Upper lobe of left lung (tissue), 6 donors: ENCODE data around the gene TUBD1. TPM values are rescaled to one million over a fixed set of nuclear protein-coding genes. Genes with fewer than 3 reads are reported as not detected.
A peak's percentile ranks its signal among the peaks of the same experiment; 100 is the strongest.
"Not testable (repeated sequence)": the region's sequence is repeated elsewhere in the genome, so short reads cannot be mapped to it uniquely, and the experiment has no call there.

ENCODE experiments used
- ATAC-seq, 2 donors: fragments of 200-7000 bp; cut with Tn5 transposase; one replicate each; pipeline ENCODE4 v1.9.1; 2022; ENCODE audit warnings: mild to moderate bottlenecking in 2 of 2, moderate library complexity in 2 of 2; ENCODE audit not compliant: low FRiP score in 2 of 2
- DNase-seq, 2 donors: peaks; one replicate each; pipeline ENCODE4 v3.0.0-alpha.2; 2019 to 2020
- H3K27ac ChIP-seq, 4 donors: fragments of 200-600 bp; sonication (generic); one replicate each; pipeline ENCODE4 v1.5.1; 2016 to 2019
- H3K27me3 ChIP-seq, 4 donors: fragments of 200-600 bp; sonication (generic); one replicate each; pipeline ENCODE4 v1.5.1; 2017 to 2019
- H3K36me3 ChIP-seq, 4 donors: fragments of 200-600 bp; sonication (generic); one replicate each; pipeline ENCODE4 v1.5.1; 2016 to 2019
- H3K4me1 ChIP-seq, 4 donors: fragments of 200-600 bp; sonication (generic); one replicate each; pipeline ENCODE4 v1.5.1; 2018 to 2019
- H3K4me3 ChIP-seq, 4 donors: fragments of 200-600 bp; sonication (generic); one replicate each; pipeline ENCODE4 v1.5.1; 2017 to 2019; ENCODE audit warnings: mild to moderate bottlenecking in 2 of 4, moderate library complexity in 1 of 4
- H3K9me3 ChIP-seq, 4 donors: fragments of 200-600 bp; sonication (generic); one replicate each; pipeline ENCODE4 v1.5.1; 2018 to 2019
- CTCF ChIP-seq, 6 experiments: fragments of 450-650 bp in 4 of 6; fragments of 200-600 bp in 2 of 6; sonication (generic) in 2 of 6; IDR thresholded peaks; one replicate each; pipeline ENCODE4 v1.5.1; 2016 to 2019; ENCODE audit warnings: antibody characterized with exemption in 6 of 6
- EP300 ChIP-seq, 4 donors: sonication (generic); formaldehyde crosslinking; IDR thresholded peaks; one replicate each; pipeline ENCODE4 v1.5.1; 2017; ENCODE audit warnings: antibody characterized with exemption in 4 of 4, control low read depth in 2 of 4
- POLR2A ChIP-seq, 4 donors: fragments of 450-650 bp; IDR thresholded peaks; one replicate each; pipeline ENCODE4 v1.5.1; 2016 to 2017; ENCODE audit warnings: antibody characterized with exemption in 4 of 4, mild to moderate bottlenecking in 2 of 4
- POLR2AphosphoS5 ChIP-seq, 2 donors: sonication (generic); formaldehyde crosslinking; IDR thresholded peaks; one replicate each; pipeline ENCODE4 v1.5.1; 2017; ENCODE audit warnings: antibody characterized with exemption in 2 of 2
- WGBS, 2 donors: methylation state at CpG; one replicate each; pipeline ENCODE4 v1.1.5; 2017 to 2018; 5-methylcytosine and 5-hydroxymethylcytosine counted together
- total RNA-seq, 6 donors: library from RNA; depleted of rRNA in 4 of 6; stranded (reverse); fragments of >200 nt in 4 of 6; gene quantifications; one replicate each; pipeline versions ENCODE4 v1.1.0 to v1.2.1, GENCODE V29; 2016 to 2021
- donor health status: DM: no; HTN: no; CAD: no; lungs with moderate emphysema.
- donor health status: DM: no; HTN: yes; CAD: no; lungs with severe emphysema.

TUBD1 gene
- total RNA-seq, 6 donors from 2014 or later = 3.1 to 52.4 (median 7.6) TPM

- peak overlapping the region; percentile 65 to 80 (median 76) for H3K27ac ChIP-seq
- H3K4me3 ChIP-seq = no peak overlapping the region
- DNase-seq (no peak), ATAC-seq (peak in 1 of 2 donors; percentile 41)
- peaks cover 23 to 39% (median 36%) of the 10 kb centered on the region in 4 donors for H3K4me1 ChIP-seq
- TF ChIP-seq CTCF (IDR thresholded peaks at IDR 0.05) = no peak
- TF ChIP-seq POLR2A (IDR thresholded peaks at IDR 0.05) = no peak
- TF ChIP-seq POLR2AphosphoS5 (IDR thresholded peaks at IDR 0.05) = no peak
- TF ChIP-seq EP300 (IDR thresholded peaks at IDR 0.05) = no peak
- no peaks in the 10 kb centered on the region for H3K9me3 ChIP-seq
- 76 to 81% methylated on average over 3 of the region's 3 CpGs for WGBS, 2 donors
- H3K36me3 ChIP-seq = no peaks in the 10 kb centered on the region
- no peaks in the 10 kb centered on the region for H3K27me3 ChIP-seq
Measured at GRCh38 chr17:59830007-59830630, 62.6 kb downstream of the TUBD1 start.

GRCh38 chr17:59829217-59830006 is 63.3 kb downstream of the TUBD1 start:
- Histone ChIP-seq H3K4me3 (peak overlapping the region in 1 of 4 donors; percentile 28), H3K9me3 (no peaks in the 10 kb centered on the region), H3K4me1 (peaks cover 23 to 39% (median 36%) of the 10 kb centered on the region in 4 donors), H3K27me3 (no peaks in the 10 kb centered on the region), H3K27ac (peak overlapping the region; percentile 65 to 80 (median 76)), H3K36me3 (no peaks in the 10 kb centered on the region)
- 15 to 22% methylated on average over 4 of the region's 4 CpGs for WGBS, 2 donors
- DNase-seq (no peak), ATAC-seq (peak; percentile 86 to 94)
- TF ChIP-seq POLR2A (IDR thresholded peaks at IDR 0.05) = no peak
- peak in 1 of 2 donors; percentile 86 for TF ChIP-seq POLR2AphosphoS5 (IDR thresholded peaks at IDR 0.05)
- TF ChIP-seq CTCF (IDR thresholded peaks at IDR 0.05) = no peak
- peak in 3 of 4 donors; percentile 26 to 58 (median 53) for TF ChIP-seq EP300 (IDR thresholded peaks at IDR 0.05)

- 34 to 37% methylated on average over 6 to 7 of the region's 7 CpGs for WGBS, 2 donors
- H3K27me3 ChIP-seq, DNase-seq, H3K36me3 ChIP-seq, H3K9me3 ChIP-seq: not testable (repeated sequence)
- Histone ChIP-seq H3K4me3 (peak overlapping the region in 1 of 4 donors; percentile 28), H3K4me1 (peaks cover 23 to 39% (median 36%) of the 10 kb centered on the region in 4 donors), H3K27ac (peak overlapping the region; percentile 65 to 80 (median 76))
- ATAC-seq = peak in 1 of 2 donors; percentile 16
Measured at GRCh38 chr17:59828819-59829216, 63.9 kb downstream of the TUBD1 start.

GRCh38 chr17:59828478-59828760 is 64.3 kb downstream of the TUBD1 start:
- Histone ChIP-seq H3K4me1 (peaks cover 23 to 39% (median 36%) of the 10 kb centered on the region in 4 donors), H3K4me3 (no peak overlapping the region), H3K9me3 (no peaks in the 10 kb centered on the region), H3K36me3 (no peaks in the 10 kb centered on the region), H3K27me3 (no peaks in the 10 kb centered on the region), H3K27ac (peak overlapping the region; percentile 65 to 80 (median 76))
- DNase-seq (no peak), ATAC-seq (no peak)
- no peak for TF ChIP-seq POLR2AphosphoS5 (IDR thresholded peaks at IDR 0.05)
- no peak for TF ChIP-seq POLR2A (IDR thresholded peaks at IDR 0.05)
- no peak for TF ChIP-seq CTCF (IDR thresholded peaks at IDR 0.05)
- no peak for TF ChIP-seq EP300 (IDR thresholded peaks at IDR 0.05)
- 69 to 79% methylated on average over 2 of the region's 2 CpGs for WGBS, 2 donors

- H3K27ac ChIP-seq = peak overlapping the region; percentile 65 to 80 (median 76)
- WGBS, 2 donors = 67 to 78% methylated on average over 5 of the region's 5 CpGs
- TF ChIP-seq EP300 (IDR thresholded peaks at IDR 0.05) = no peak
- TF ChIP-seq POLR2A (IDR thresholded peaks at IDR 0.05) = no peak
- H3K9me3 ChIP-seq = no peaks in the 10 kb centered on the region
- H3K36me3 ChIP-seq = no peaks in the 10 kb centered on the region
- no peak overlapping the region for H3K4me3 ChIP-seq
- DNase-seq (no peak), ATAC-seq (no peak)
- H3K4me1 ChIP-seq = peaks cover 23 to 39% (median 36%) of the 10 kb centered on the region in 4 donors
- H3K27me3 ChIP-seq = no peaks in the 10 kb centered on the region
Measured at GRCh38 chr17:59827721-59828477, 64.8 kb downstream of the TUBD1 start.
